Putamen (tissue), 1 donor: ENCODE measurements around the gene TRAK2.
"Not testable (repeated sequence)": the region's sequence is repeated elsewhere in the genome, so short reads cannot be mapped to it uniquely, and the experiment has no call there.

Experiments
- DNase-seq: peaks from one replicate; pipeline ENCODE4 v3.0.0-alpha.2; 2016; ENCODE audit warnings: low spot score

The TRAK2 gene

GRCh38 chr2:201415149-201415548 is 36.1 kb downstream of the TRAK2 start:
- DNase-seq, result no peak

GRCh38 chr2:201414099-201415023 is 36.9 kb downstream of the TRAK2 start:
- no peak for DNase-seq

GRCh38 chr2:201413552-201413951 is 37.7 kb downstream of the TRAK2 start:
- no peak for DNase-seq

- DNase-seq, result no peak
These were observed 38.1 kb downstream of the TRAK2 start for GRCh38 chr2:201413143-201413542.

- DNase-seq, result no peak
These were observed 39.8 kb downstream of the TRAK2 start for GRCh38 chr2:201411421-201411820.

- no peak for DNase-seq
These were observed 42.3 kb downstream of the TRAK2 start for GRCh38 chr2:201408931-201409330.

- no peak for DNase-seq
These were observed 44.0 kb downstream of the TRAK2 start for GRCh38 chr2:201407265-201407664.

GRCh38 chr2:201406077-201406662 is 45.1 kb downstream of the TRAK2 start:
- no peak for DNase-seq

GRCh38 chr2:201404699-201405280 is 46.5 kb downstream of the TRAK2 start:
- DNase-seq, result no peak

- DNase-seq, result no peak
These were observed 47.4 kb downstream of the TRAK2 start for GRCh38 chr2:201403880-201404279.

GRCh38 chr2:201402651-201403562 is 48.4 kb downstream of the TRAK2 start:
- DNase-seq, result no peak

GRCh38 chr2:201401815-201402214 is 49.4 kb downstream of the TRAK2 start:
- no peak for DNase-seq

- no peak for DNase-seq
These were observed 54.7 kb downstream of the TRAK2 start for GRCh38 chr2:201396595-201396994.

GRCh38 chr2:201383136-201383535 is 68.1 kb downstream of the TRAK2 start:
- DNase-seq, result no peak

- DNase-seq, result no peak
These were observed 72.5 kb downstream of the TRAK2 start for GRCh38 chr2:201378496-201379397.

- no peak for DNase-seq
These were observed 74.0 kb downstream of the TRAK2 start for GRCh38 chr2:201377218-201377617.

GRCh38 chr2:201369775-201370174 is 81.5 kb downstream of the TRAK2 start:
- no peak for DNase-seq

GRCh38 chr2:201369318-201369717 is 81.9 kb downstream of the TRAK2 start:
- not testable (repeated sequence) for DNase-seq

GRCh38 chr2:201366146-201366545 is 85.1 kb downstream of the TRAK2 start:
- DNase-seq, result no peak

GRCh38 chr2:201363857-201364560 is 87.2 kb downstream of the TRAK2 start:
- DNase-seq, result no peak
